Measurements from ENCODE around the gene MDM1.

GRCh38 chr12:68325966-68326365 is 6.2 kb downstream of the MDM1 start:
- TF ChIP-seq CTCF (conservative IDR thresholded peaks at IDR 0.05; ENCODE audit: low read depth in 2 of 2) (no peak), REST (IDR thresholded peaks at IDR 0.05; ENCODE audit: unreplicated experiment) (no peak), EZH2 (IDR thresholded peaks at IDR 0.05; ENCODE audit: low read depth, unreplicated experiment) (no peak), POLR2AphosphoS5 (IDR thresholded peaks at IDR 0.05; ENCODE audit: low read depth) (no peak), JUNB (IDR thresholded peaks at IDR 0.05; ENCODE audit: unreplicated experiment) (no peak), EZH2phosphoT487 (IDR thresholded peaks at IDR 0.05; ENCODE audit: unreplicated experiment) (no peak), NANOG (IDR thresholded peaks at IDR 0.05; ENCODE audit: borderline replicate concordance) (no peak), ZNF331 (CRISPR knock-in tag; IDR thresholded peaks at IDR 0.05; ENCODE audit: low read depth) (no peak), CREB1 (CRISPR knock-in tag; IDR thresholded peaks at IDR 0.05; ENCODE audit: low read depth) (no peak), ZNF114 (CRISPR knock-in tag; IDR thresholded peaks at IDR 0.05) (no peak), ETS1 (IDR thresholded peaks at IDR 0.05) (no peak), ZNF462 (CRISPR knock-in tag; IDR thresholded peaks at IDR 0.05) (no peak), STAT1 (IDR thresholded peaks at IDR 0.05; ENCODE audit: unreplicated experiment) (no peak)

Data from GM23338 (cell line).